Measurements from ENCODE around the gene BCAR1.
"Not testable (repeated sequence)": the region's sequence is repeated elsewhere in the genome, so short reads cannot be mapped to it uniquely, and the experiment has no call there.

BCAR1 gene

GRCh38 chr16:75269358-75269757 lies 17.9 kb upstream of the BCAR1 start:
- DNase-seq (ENCODE audit: low read depth), result not testable (repeated sequence)

GRCh38 chr16:75267631-75268264 lies 16.3 kb upstream of the BCAR1 start:
- no peak for DNase-seq (ENCODE audit: low read depth)

DNA sequence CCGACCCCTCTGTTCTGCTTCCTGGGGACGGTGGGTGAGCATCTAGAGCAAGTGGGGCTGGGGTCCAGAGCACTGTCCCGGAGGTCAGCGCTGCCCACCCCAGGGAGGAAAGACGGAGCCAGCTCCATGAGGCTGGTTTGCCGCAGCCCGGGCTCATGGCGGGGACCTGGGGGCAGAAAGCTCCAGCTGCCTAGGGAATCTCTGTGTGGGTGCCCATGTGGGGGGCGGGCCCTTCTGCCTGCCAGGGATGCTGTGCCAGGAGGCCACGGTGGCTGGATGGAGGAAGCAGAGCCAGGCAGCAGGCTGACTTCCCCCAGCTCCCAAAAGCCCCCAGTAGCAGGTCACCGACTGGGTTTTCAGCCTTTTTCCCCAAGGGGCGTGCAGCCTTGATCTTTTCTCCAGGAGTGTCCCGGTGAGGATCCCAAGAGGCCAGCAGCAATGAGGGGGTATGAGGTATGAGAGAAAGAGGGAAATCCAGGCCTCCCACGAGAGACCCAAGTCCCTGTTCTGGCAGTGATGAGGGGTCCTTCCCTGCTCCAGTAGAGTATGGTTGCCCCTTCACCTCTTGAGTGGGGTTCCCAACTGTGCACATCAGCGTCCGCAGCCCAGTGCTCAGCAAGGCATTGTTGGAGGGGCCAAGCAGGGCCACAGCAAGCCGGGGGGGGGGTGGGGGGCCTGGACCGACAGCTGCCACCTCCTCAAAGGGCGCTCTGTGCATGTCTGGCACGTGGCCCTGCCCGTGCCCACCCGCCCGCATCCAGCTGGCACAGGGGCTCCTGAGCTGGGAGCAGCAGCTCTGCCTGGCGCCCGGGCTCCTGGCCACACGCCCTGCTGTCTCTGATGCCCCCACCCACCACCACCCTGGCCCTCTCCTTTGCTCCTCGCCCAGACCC lies 15.6 kb upstream of the BCAR1 start:
- DNase-seq (ENCODE audit: low read depth), result no peak

DNA sequence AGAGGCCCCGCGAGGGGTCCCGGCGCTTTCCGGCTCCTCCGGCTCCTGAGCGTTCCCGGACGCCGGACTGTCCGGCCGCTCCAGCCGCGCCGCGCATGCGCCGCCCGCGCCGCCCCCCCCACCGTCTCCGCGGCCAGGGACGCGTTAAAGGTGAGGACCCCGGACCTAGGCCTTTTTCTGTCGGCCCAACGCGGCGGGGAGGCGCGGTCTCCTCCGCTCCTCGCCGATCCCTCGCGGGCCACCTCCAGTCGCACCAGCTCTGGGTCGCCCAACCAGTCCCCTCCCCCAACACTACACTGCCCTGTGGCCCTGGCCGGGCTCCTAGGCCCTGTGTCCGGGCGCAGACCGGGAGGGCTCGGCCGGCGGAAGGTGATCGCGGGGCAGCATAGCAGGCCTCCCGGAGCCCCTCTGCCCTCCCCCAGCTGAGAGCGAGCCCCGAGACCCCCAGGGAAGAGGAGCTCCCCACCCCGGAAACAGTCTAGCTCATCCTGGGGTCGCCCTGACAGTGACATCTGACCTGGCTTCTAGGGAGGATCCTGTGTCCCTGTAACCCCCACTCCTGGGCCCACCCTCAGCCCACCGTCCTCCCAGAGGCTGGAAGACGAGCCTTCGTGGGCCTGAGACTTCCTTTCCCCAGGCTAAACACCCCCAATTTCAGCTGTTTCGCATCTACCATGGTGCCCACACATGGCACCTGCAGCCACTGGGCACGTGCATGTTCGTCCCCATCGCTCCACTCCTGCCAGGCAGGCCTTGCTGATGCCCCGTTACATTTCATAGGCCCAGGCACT lies 14.7 kb upstream of the BCAR1 start:
- no peak for DNase-seq (ENCODE audit: low read depth)

- no peak for DNase-seq (ENCODE audit: low read depth)
These were observed 13.8 kb upstream of the BCAR1 start for GRCh38 chr16:75264999-75265910.

- DNase-seq (ENCODE audit: low read depth), result no peak
These were observed 13.1 kb upstream of the BCAR1 start for GRCh38 chr16:75264457-75264998.

DNA sequence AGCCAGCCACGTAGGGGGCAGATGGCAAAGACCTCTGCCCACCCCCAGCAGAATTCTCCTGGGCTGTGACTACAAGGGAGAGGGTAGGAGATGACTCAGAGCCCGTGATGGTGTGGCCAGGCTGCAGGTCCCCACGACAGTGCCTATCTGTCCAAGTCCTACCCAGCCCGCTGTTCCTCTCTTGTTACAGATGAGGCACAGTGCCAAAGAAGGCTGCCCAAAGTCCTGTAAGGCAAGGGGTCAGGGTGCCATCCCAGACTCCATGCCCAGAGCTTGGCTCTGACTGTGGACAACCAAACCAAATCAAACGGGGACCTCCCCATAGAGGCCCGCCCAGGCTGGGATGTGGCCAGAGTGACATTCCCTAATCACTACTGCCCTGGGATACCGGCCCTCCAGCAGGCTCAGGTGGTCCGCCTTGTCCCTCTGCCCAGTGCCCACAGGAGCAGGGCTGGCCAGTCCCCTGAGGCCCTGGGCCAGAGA lies 12.6 kb upstream of the BCAR1 start:
- no peak for DNase-seq (ENCODE audit: low read depth)

DNA sequence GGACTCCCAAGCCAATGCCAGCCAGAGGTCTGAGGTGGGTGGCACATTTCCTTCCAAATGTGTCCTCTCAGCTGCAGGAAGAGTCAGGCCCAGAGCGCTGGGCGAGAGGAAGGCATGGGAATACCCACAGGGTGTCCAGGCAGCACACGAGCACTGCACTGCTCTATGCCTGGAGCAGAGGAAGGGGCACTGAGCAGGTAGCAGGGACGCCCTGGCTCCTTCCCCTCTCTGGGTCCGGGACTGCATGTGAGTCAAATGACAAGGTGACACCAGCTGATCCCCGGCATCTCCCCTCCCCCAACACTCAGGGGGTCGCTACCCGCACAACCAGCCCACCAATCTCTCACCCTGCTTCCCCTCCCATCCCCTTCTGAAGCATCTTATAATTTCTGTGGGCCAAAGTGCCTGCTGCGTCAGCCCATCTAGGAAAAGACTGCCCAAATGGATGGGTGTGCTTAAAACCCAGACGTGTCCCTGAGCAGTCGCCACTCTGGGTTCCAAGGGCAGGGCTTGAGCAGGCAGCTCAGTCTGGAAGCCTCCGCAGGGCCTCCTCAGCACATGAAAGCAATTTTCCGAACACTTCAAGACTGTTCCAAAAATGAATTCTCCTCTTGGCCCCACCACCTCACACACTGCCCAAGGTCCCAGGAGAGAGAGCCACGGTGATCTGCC lies 12.0 kb upstream of the BCAR1 start:
- no peak for DNase-seq (ENCODE audit: low read depth)

DNA sequence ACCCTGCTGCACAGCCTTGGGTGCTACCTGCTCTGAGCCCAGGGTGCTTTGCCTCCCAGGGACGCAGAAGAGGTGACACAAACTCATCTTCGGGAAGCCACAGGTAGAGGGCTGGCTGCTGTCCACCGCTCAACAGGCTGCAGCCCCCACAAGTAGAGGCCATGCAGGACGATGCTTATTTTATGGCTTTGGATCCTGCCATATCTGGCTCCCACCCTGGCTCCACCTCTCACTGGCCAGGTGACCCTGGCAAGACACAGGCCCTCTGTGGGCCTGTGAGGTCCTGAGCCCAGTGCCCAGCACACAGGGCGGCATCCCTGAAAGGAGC lies 11.3 kb upstream of the BCAR1 start:
- DNase-seq (ENCODE audit: low read depth), result no peak

DNA sequence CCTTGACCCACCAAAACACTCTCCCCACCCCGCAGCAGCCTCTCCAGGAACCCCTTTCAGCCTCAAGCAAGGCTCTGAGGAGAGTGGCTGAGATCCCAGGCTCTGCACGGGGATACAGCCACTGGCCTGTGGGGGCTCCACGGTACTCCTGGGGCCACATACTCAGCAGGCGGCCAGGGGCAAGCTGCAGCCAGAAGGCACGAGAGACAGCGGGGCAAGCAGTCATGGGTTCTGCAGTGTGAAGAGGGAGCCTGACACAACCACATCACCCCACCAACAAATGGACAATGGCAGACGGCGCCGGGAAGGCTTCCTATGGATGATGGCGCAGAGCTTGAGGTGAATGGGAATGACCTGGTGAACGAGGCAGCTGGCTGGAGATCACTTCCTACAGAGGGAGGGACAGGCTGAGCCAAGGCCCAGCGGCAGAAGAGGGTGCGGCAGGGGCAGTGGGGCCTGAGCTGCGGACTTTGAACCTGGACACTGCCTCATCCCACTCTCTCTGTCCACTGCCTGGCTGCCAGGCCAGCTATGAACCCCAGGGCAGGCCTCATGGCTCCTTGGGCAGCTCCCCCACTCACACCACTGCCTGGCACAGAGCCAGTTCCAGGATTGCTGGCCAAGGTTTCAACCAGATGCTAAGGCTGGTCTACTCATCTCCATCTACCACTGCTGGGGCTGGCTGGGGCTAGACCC lies 10.8 kb upstream of the BCAR1 start:
- DNase-seq (ENCODE audit: low read depth), result no peak

GRCh38 chr16:75261590-75262078 lies 10.2 kb upstream of the BCAR1 start:
- no peak for DNase-seq (ENCODE audit: low read depth)

GRCh38 chr16:75260851-75261589 lies 9.6 kb upstream of the BCAR1 start:
- DNase-seq (ENCODE audit: low read depth), result no peak

- no peak for DNase-seq (ENCODE audit: low read depth)
These were observed 7.3 kb upstream of the BCAR1 start for GRCh38 chr16:75258807-75259141.

DNA sequence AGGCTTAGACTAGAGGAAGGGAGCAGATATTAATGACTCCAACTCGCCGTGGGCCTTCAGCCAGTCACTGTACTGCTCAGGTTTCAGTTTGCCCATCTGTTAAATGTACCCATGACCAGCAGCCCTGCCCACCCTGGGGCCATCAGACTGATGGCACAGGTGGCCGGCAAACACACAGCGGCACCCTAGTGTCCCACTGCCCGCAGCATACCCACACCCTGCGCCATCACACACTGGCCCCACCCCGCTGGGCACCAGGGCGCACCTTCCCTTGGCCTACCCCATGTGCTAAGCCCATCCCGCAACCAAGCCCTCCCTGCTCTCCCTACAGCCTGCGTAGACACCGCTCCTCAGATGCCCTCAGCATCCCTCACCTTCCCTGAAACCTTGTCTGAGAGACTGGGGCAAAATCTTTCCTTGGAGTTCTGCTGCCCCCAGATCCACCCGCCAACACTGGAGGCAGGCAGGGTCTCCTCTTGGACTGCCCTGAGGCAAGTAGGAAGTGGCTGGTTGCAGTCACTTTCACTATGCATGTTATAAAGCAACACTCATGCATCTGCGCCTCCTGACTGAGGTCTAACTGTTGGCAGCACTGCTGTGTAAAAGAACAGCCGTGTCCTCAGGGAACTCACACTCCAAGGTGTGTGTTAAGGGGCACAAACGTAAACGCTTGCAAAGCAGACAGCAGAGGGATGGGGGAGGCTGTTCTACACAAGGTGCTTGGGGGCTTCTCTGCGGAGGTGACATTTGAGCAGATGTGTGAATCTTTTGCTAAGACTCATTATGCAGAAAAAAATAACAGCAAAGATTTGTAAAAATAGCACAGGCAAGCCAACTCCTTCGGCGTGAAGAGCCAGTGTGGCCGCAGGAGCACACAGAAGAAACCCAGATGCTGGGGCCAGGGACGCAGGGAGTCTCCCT lies 6.7 kb upstream of the BCAR1 start:
- no peak for DNase-seq (ENCODE audit: low read depth)

GRCh38 chr16:75256696-75257343 lies 5.4 kb upstream of the BCAR1 start:
- no peak for DNase-seq (ENCODE audit: low read depth)

- DNase-seq (ENCODE audit: low read depth), result no peak
These were observed 4.7 kb upstream of the BCAR1 start for GRCh38 chr16:75256059-75256571.

- DNase-seq (ENCODE audit: low read depth), result no peak
These were observed 3.0 kb upstream of the BCAR1 start for GRCh38 chr16:75254359-75254837.
